K562 (cell line): ENCODE results near the gene TRAPPC12. TPM values are rescaled to one million over a fixed set of nuclear protein-coding genes. Genes with fewer than 3 reads are reported as not detected.

ENCODE experiments used
- ATF7 ChIP-seq: fragments of 450-650 bp; IDR thresholded peaks from 2 replicates; pipeline ENCODE4 v1.7.1; 2014; ENCODE audit warnings: mild to moderate bottlenecking, moderate library complexity
- ELF1 ChIP-seq: fragments of 200-800 bp; sonication (Bioruptor generic); IDR thresholded peaks from 2 replicates; pipeline ENCODE4 v1.6.1; 2016; ENCODE audit warnings: missing genetic modification characterization, missing compliant biosample characterization
- GTF2F1 ChIP-seq: IDR thresholded peaks from 2 replicates; pipeline ENCODE4 v1.6.1; 2011; ENCODE audit warnings: low read depth, low read length, improper control_type of control experiment
- POLR2G ChIP-seq: fragments of 200-400 bp; formaldehyde crosslinking; IDR thresholded peaks from 2 replicates; pipeline ENCODE4 v1.6.1; 2017; ENCODE audit warnings: low read depth, mild to moderate bottlenecking, antibody characterized with exemption, low read length, moderate library complexity
- SUPT5H ChIP-seq: fragments of 450-650 bp; IDR thresholded peaks from 2 replicates; pipeline ENCODE4 v1.6.1; 2016
- TEAD1 ChIP-seq, 2 experiments: fragments of 450-650 bp in 1 of 2; sonication (generic) in 1 of 2; formaldehyde crosslinking; IDR thresholded peaks; 2 replicates each; pipeline versions ENCODE4 v1.4.0 to v1.8.0; 2020 to 2022; ENCODE audit warnings: mild to moderate bottlenecking in 2 of 2, missing genetic modification reagents in 1 of 2
- YY1 ChIP-seq, 3 experiments: IDR thresholded peaks; 2 replicates each; pipeline ENCODE4 v1.6.1; 2011; ENCODE audit warnings: low read length in 2 of 3, mild to moderate bottlenecking in 2 of 3, moderate library complexity in 2 of 3, borderline replicate concordance in 1 of 3, control low read depth in 1 of 3, low read depth in 1 of 3; ENCODE audit not compliant: insufficient read depth in 3 of 3, insufficient replicate concordance in 2 of 3, control insufficient read depth in 1 of 3, insufficient read length in 1 of 3; ENCODE audit errors: extremely low read depth in 1 of 3
- ZNF174 ChIP-seq: fragments of 250-450 bp; sonication (Bioruptor Pico); IDR thresholded peaks from 2 replicates; pipeline ENCODE4 v1.4.0; 2020; ENCODE audit warnings: mild to moderate bottlenecking
- ZNF311 ChIP-seq: fragments of 250-450 bp; sonication (Bioruptor Pico); IDR thresholded peaks from 2 replicates; pipeline ENCODE4 v1.4.0; 2020; ENCODE audit warnings: mild to moderate bottlenecking, moderate library complexity
- ZNF561 ChIP-seq: fragments of 450-650 bp; formaldehyde crosslinking; conservative IDR thresholded peaks from 2 replicates; pipeline ENCODE4 v1.4.0; 2020; ENCODE audit warnings: mild to moderate bottlenecking, moderate library complexity
- polyA plus RNA-seq, 8 experiments: library from polyadenylated mRNA; depleted of rRNA in 4 of 8; stranded (reverse) in 5 of 8; unstranded in 3 of 8; fragments of >200 nt; fragmentation: Nextera tagmentation in 2 of 8; fragmentation: Illumina TruSeq in 1 of 8; extraction: Ambion mirVana in 2 of 8; extraction: Trizol in 1 of 8; gene quantifications; 2 replicates each; pipeline versions ENCODE4 v1.2.1 to v1.2.3, GENCODE V29; 2011 to 2014; ENCODE audit warnings: inconsistent platforms in 1 of 8, missing spikeins in 1 of 8
- total RNA-seq, 7 experiments: library from RNA; depleted of rRNA in 6 of 7; stranded (reverse); fragments of >200 nt in 6 of 7; fragmentation: Illumina TruSeq in 2 of 7; extraction: Trizol in 2 of 7; gene quantifications; 2 replicates each; pipeline versions ENCODE4 v1.2.1 to v1.2.3, GENCODE V29; 2011 to 2021; ENCODE audit warnings: low replicate concordance in 1 of 7
- TF ChIP-seq, protein P1 (sequence below): sonication (generic); formaldehyde crosslinking; IDR thresholded peaks from 2 replicates; pipeline ENCODE4 v1.8.0; 2022; ENCODE audit warnings: mild to moderate bottlenecking, missing genetic modification reagents
- TF ChIP-seq, protein P2 (sequence below): fragments of 200-800 bp; sonication (Bioruptor generic); IDR thresholded peaks from 2 replicates; pipeline ENCODE4 v1.6.1; 2017; ENCODE audit warnings: missing genetic modification characterization, missing compliant biosample characterization
- TF ChIP-seq, protein P3 (sequence below), 2 experiments: fragments of 450-650 bp; IDR thresholded peaks; 2 replicates each; pipeline ENCODE4 v1.6.1; 2016
- TF ChIP-seq, protein P4 (sequence below): fragments of 250-450 bp; sonication (Bioruptor Pico); IDR thresholded peaks from 2 replicates; pipeline ENCODE4 v1.5.1; 2021; ENCODE audit warnings: mild to moderate bottlenecking

TRAPPC12 gene
- total and polyA plus RNA-seq, 9 of the 15 experiments (the other 6 are each of a cell fraction or from before 2014, with no cell fraction given), result 8.0 to 75.2 (median 39.1) TPM

DNA sequence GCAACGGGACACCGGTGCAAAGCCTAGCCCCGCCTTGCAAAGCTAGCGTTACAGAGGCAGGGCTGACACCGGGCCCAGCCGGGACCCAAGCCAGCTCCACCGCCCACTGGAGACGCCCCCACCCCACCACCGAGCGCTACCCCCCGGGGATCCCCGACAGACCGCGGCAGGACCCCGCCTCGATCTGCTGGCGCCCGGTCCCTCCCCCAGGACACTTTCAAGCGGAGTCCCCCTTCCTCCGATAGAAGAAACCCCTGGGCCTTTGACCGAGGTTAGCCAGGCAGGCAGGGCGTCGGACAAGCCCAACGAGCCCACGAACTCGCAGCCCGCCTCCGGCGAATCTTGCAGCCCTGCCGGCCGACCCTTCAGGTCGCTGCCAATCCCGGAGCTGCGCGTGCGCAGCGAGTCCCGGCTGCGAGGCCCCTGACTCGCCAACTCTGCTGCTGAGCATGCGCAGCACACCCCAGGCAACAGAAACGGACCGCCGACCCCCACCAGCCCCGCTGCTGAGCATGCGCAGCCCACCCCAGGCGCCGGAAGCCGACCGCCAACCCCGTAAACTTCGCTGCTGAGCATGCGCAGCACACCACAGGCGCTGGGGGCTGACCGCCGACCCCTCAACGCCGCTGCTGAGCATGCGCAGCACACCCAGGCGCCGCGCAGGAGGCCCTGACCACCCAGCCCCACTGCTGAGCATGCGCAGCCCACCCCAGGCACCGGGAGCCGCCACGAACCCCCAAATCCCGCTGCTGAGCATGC, 139.2 kb downstream of the TRAPPC12 start (continued):
- TF ChIP-seq YY1 (IDR thresholded peaks at IDR 0.05; ENCODE audit: borderline replicate concordance in 1 of 3, control insufficient read depth in 1 of 3, extremely low read depth in 1 of 3, insufficient read depth in 3 of 3, insufficient read length in 1 of 3, insufficient replicate concordance in 2 of 3, low read depth in 1 of 3, low read length in 2 of 3), result peak in 1 of 3 experiments; percentile 55
- no peak for TF ChIP-seq ZNF561
- TF ChIP-seq, protein P1, sequence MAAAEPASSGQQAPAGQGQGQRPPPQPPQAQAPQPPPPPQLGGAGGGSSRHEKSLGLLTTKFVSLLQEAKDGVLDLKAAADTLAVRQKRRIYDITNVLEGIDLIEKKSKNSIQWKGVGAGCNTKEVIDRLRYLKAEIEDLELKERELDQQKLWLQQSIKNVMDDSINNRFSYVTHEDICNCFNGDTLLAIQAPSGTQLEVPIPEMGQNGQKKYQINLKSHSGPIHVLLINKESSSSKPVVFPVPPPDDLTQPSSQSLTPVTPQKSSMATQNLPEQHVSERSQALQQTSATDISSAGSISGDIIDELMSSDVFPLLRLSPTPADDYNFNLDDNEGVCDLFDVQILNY (CRISPR knock-in tag), result no peak
- TF ChIP-seq GTF2F1, result no peak
- TF ChIP-seq SUPT5H, result peak; percentile 77
- TF ChIP-seq ZNF311 (CRISPR knock-in tag), result no peak
- TF ChIP-seq POLR2G, result peak; percentile 58
- TF ChIP-seq, protein P2, sequence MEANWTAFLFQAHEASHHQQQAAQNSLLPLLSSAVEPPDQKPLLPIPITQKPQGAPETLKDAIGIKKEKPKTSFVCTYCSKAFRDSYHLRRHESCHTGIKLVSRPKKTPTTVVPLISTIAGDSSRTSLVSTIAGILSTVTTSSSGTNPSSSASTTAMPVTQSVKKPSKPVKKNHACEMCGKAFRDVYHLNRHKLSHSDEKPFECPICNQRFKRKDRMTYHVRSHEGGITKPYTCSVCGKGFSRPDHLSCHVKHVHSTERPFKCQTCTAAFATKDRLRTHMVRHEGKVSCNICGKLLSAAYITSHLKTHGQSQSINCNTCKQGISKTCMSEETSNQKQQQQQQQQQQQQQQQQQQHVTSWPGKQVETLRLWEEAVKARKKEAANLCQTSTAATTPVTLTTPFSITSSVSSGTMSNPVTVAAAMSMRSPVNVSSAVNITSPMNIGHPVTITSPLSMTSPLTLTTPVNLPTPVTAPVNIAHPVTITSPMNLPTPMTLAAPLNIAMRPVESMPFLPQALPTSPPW (CRISPR knock-in tag), result peak; percentile 79
- peak; percentile 84; the same call in 1 of the 2 replicates for TF ChIP-seq ATF7
- TF ChIP-seq, protein P3, sequence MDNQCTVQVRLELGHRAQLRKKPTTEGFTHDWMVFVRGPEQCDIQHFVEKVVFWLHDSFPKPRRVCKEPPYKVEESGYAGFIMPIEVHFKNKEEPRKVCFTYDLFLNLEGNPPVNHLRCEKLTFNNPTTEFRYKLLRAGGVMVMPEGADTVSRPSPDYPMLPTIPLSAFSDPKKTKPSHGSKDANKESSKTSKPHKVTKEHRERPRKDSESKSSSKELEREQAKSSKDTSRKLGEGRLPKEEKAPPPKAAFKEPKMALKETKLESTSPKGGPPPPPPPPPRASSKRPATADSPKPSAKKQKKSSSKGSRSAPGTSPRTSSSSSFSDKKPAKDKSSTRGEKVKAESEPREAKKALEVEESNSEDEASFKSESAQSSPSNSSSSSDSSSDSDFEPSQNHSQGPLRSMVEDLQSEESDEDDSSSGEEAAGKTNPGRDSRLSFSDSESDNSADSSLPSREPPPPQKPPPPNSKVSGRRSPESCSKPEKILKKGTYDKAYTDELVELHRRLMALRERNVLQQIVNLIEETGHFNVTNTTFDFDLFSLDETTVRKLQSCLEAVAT (IDR thresholded peaks at IDR 0.05), result peak in 1 of 2 experiments; percentile 44; a peak in 1 of 4 replicates
- TF ChIP-seq, protein P4, sequence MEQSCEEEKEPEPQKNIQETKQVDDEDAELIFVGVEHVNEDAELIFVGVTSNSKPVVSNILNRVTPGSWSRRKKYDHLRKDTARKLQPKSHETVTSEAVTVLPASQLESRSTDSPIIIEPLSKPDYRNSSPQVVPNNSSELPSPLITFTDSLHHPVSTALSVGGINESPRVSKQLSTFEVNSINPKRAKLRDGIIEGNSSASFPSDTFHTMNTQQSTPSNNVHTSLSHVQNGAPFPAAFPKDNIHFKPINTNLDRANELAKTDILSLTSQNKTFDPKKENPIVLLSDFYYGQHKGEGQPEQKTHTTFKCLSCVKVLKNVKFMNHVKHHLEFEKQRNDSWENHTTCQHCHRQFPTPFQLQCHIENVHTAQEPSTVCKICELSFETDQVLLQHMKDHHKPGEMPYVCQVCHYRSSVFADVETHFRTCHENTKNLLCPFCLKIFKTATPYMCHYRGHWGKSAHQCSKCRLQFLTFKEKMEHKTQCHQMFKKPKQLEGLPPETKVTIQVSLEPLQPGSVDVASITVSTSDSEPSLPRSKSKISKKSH (CRISPR knock-in tag), result no peak
- no peak for TF ChIP-seq ZNF174
- TF ChIP-seq TEAD1 (CRISPR knock-in tag; IDR thresholded peaks at IDR 0.05), result 0 out of 4 replicates have a peak, but pooled peaks of 1 of the 2 experiments have one; percentile 24
- TF ChIP-seq ELF1 (tag), result no peak
